Kidney (tissue), 14 donors: ENCODE measurements around the gene DSE. TPM values are rescaled to one million over a fixed set of nuclear protein-coding genes. Genes with fewer than 3 reads are reported as not detected.
"Not testable (repeated sequence)": the region's sequence is repeated elsewhere in the genome, so short reads cannot be mapped to it uniquely, and the experiment has no call there.

Experiments used
- DNase-seq, 5 donors: peaks; one replicate each; pipeline ENCODE4 v3.0.0-alpha.2; 2013 to 2020
- FAIRE-seq: peaks from 2 replicates; lab custom pipeline; 2012; peaks lifted over from hg19 to GRCh38; lab: Jason Lieb, UNC
- H3K27ac ChIP-seq, 2 donors: one replicate each; pipeline ENCODE4 v1.7.0; 2013; ENCODE audit warnings: low read depth in 2 of 2, low read length in 2 of 2, inconsistent platforms in 1 of 2
- H3K27me3 ChIP-seq: one replicate; pipeline ENCODE4 v1.7.1; 2013; ENCODE audit warnings: low read length, inconsistent platforms; ENCODE audit not compliant: control insufficient read depth, insufficient read depth
- H3K36me3 ChIP-seq, 3 donors: one replicate each; pipeline versions ENCODE4 v1.7.0 to v1.7.1; 2013; ENCODE audit warnings: low read length in 3 of 3, control low read depth in 1 of 3, inconsistent platforms in 1 of 3; ENCODE audit not compliant: insufficient read depth in 3 of 3, control insufficient read depth in 2 of 3
- H3K4me1 ChIP-seq, 3 donors: one replicate each; pipeline versions ENCODE4 v1.7.0 to v1.7.1; 2013; ENCODE audit warnings: low read length in 3 of 3, inconsistent platforms in 1 of 3, low read depth in 1 of 3; ENCODE audit not compliant: control insufficient read depth in 2 of 3, insufficient read depth in 2 of 3
- H3K4me3 ChIP-seq, 3 donors: one replicate each; pipeline versions ENCODE4 v1.7.0 to v1.8.1; 2013; ENCODE audit warnings: low read length in 3 of 3, control low read depth in 1 of 3, inconsistent platforms in 1 of 3
- H3K9ac ChIP-seq, 3 donors: one replicate each; pipeline versions ENCODE4 v1.7.0 to v1.7.1; 2013; ENCODE audit warnings: low read length in 3 of 3, control low read depth in 1 of 3, inconsistent platforms in 1 of 3
- H3K9me3 ChIP-seq, 3 donors: one replicate each; pipeline versions ENCODE4 v1.7.0 to v1.7.1; 2013; ENCODE audit warnings: low read length in 3 of 3, control low read depth in 1 of 3, inconsistent platforms in 1 of 3; ENCODE audit not compliant: control insufficient read depth in 2 of 3, insufficient read depth in 1 of 3
- intact Hi-C: fragments of 100-400 bp; cut with DNase I; formaldehyde crosslinking; loops from one replicate; pipeline ENCODE4 v1.11.1; 2022
- polyA plus RNA-seq: library from polyadenylated mRNA; stranded (reverse); fragments of 350-450 nt; fragmentation: Illumina TruSeq; extraction: RNeasy Lipid Tissue Mini Kit (QIAGEN cat#74804); gene quantifications from one replicate; pipeline ENCODE4 v1.2.3, GENCODE V29; 2014; ENCODE audit warnings: low read depth, low replicate concordance; ENCODE audit not compliant: insufficient read depth
- total RNA-seq: library from RNA; stranded (reverse); fragmentation: NEBNext Ultra II Directional; extraction: Animal tissue kit (Norgen Biotek cat#: 25700); gene quantifications from one replicate; pipeline ENCODE4 v1.2.1, GENCODE V29; 2021
- TF ChIP-seq, protein P1 (sequence below): IDR thresholded peaks from 3 replicates; pipeline ENCODE4 v1.5.1; 2012; ENCODE audit warnings: mild to moderate bottlenecking, moderate library complexity, borderline replicate concordance; ENCODE audit not compliant: insufficient read depth; ENCODE audit errors: extremely low read depth
- donor health status: control.
- donor health status: control.
- donor health status: control.
- donor health status: control.
- donor health status: control.
- donor health status: DM: yes; HTN: yes; CAD: no.
- donor health status: Normal renal cell carcinoma (clear cell type).

The DSE gene
- total and polyA plus RNA-seq, 2 donors from 2014 or later = 6.9 to 47.7 TPM

- TF ChIP-seq, protein P1, sequence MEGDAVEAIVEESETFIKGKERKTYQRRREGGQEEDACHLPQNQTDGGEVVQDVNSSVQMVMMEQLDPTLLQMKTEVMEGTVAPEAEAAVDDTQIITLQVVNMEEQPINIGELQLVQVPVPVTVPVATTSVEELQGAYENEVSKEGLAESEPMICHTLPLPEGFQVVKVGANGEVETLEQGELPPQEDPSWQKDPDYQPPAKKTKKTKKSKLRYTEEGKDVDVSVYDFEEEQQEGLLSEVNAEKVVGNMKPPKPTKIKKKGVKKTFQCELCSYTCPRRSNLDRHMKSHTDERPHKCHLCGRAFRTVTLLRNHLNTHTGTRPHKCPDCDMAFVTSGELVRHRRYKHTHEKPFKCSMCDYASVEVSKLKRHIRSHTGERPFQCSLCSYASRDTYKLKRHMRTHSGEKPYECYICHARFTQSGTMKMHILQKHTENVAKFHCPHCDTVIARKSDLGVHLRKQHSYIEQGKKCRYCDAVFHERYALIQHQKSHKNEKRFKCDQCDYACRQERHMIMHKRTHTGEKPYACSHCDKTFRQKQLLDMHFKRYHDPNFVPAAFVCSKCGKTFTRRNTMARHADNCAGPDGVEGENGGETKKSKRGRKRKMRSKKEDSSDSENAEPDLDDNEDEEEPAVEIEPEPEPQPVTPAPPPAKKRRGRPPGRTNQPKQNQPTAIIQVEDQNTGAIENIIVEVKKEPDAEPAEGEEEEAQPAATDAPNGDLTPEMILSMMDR = no peak
- no peak for FAIRE-seq
- H3K4me1 ChIP-seq = no peaks in the 10 kb centered on the region
- H3K9ac ChIP-seq = no peak overlapping the region
- no peaks in the 10 kb centered on the region for H3K27me3 ChIP-seq
- H3K36me3 ChIP-seq = no peaks in the 10 kb centered on the region
- intact Hi-C loops = no loop called here
- H3K9me3 ChIP-seq = no peaks in the 10 kb centered on the region
- DNase-seq = no peak
- peak overlapping the region in 1 of 2 donors; percentile 15 for H3K27ac ChIP-seq
- no peak overlapping the region for H3K4me3 ChIP-seq
Measured at GRCh38 chr6:116328528-116328903, 42.2 kb upstream of the DSE start.

DNA sequence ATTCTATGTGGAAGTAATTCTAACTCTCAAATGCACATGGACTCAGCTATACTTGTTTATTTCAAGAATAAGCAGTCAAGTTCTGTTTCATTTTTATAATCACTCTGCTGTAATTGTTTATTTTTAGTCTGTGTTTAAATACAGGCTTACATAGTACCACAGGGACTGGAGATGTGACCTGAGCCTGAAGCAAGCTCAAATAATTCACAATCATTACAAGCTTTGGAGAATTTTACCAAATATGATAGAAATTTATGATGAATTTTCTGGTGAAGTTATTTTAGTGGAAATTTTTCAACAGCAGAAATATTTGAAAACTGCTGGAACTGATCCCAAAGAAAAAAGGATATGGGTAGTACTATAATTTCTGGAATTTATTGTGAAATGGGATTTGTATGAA, 41.6 kb upstream of the DSE start:
- no peak overlapping the region for H3K4me3 ChIP-seq
- H3K27me3 ChIP-seq = no peaks in the 10 kb centered on the region
- H3K27ac ChIP-seq = no peak overlapping the region
- H3K9ac ChIP-seq = no peak overlapping the region
- TF ChIP-seq, protein P1 = no peak
- H3K9me3 ChIP-seq = no peaks in the 10 kb centered on the region
- no peaks in the 10 kb centered on the region for H3K4me1 ChIP-seq
- peak; percentile 69 for FAIRE-seq
- no peak for DNase-seq
- no peaks in the 10 kb centered on the region for H3K36me3 ChIP-seq
- intact Hi-C loops = no loop called here

DNA sequence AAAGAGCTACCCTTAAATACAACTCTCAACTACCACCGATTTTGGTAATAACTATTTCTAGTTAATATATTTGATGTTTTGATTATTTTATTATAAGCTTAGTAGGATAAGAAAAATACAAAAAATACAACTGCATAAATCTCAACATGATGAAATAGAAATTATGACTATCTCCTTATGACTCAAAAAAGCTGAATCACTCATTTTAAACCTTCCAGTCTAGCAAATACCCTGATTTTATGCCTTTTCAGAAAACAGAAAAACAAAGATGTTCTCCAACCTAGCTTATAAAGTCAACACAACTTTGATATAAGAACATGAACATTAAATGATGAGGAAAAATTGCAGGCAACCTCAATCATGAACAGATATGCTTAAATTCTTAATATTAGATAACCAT, 40.2 kb upstream of the DSE start:
- Histone ChIP-seq H3K9me3 (no peaks in the 10 kb centered on the region), H3K9ac (no peak overlapping the region), H3K4me1 (no peaks in the 10 kb centered on the region), H3K4me3 (no peak overlapping the region), H3K27me3 (no peaks in the 10 kb centered on the region), H3K36me3 (no peaks in the 10 kb centered on the region), H3K27ac (no peak overlapping the region)
- no peak for DNase-seq
- FAIRE-seq = no peak
- intact Hi-C loops = no loop called here
- TF ChIP-seq, protein P1 = no peak

GRCh38 chr6:116332096-116332495, 38.7 kb upstream of the DSE start:
- TF ChIP-seq, protein P1 = no peak
- H3K4me1 ChIP-seq = no peaks in the 10 kb centered on the region
- FAIRE-seq (peak; percentile 46), DNase-seq (no peak)
- no peak overlapping the region for H3K9ac ChIP-seq
- H3K9me3 ChIP-seq = no peaks in the 10 kb centered on the region
- no peak overlapping the region for H3K4me3 ChIP-seq
- no peak overlapping the region for H3K27ac ChIP-seq
- H3K27me3 ChIP-seq = no peaks in the 10 kb centered on the region
- no peaks in the 10 kb centered on the region for H3K36me3 ChIP-seq
- intact Hi-C loops = no loop called here

DNA sequence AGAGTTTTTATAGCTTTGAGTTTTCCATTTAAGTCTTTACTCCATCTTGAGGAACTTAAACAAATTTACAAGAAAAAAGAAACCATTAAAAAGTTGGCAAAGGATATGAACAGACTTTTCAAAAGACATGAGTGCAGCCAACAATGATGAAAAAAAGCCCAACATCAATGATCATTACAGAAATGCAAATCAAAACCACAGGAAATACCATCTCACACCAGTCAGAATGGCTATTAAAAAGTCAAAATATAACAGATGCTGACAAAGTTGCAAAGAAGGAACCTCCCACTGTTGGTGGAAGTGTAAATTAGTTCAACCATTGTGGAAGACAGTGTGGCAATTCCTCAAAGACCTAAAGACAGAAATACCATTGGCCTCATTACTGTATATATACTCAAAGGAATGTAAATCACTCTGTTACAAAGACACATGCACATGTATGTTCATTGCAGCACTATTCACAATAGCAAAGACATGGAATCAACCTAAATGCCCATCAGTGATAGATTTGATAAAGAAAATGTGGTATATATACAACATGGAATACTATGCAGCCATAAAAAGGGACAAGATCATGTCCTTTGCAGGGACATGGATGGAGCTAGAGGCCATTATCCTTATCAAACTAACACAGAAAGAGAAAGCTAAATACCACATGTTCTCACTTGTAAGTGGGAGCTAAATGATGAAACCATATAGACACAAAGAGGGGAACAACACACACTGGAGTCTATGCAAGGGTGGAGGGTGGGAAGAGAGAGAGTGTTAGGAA, 35.9 kb upstream of the DSE start:
- H3K27me3 ChIP-seq, H3K4me1 ChIP-seq, H3K9me3 ChIP-seq, H3K9ac ChIP-seq, DNase-seq, H3K27ac ChIP-seq, H3K4me3 ChIP-seq, intact Hi-C loops, H3K36me3 ChIP-seq, FAIRE-seq: not testable (repeated sequence)
